NCI-H1417 treated with DMSO at 0.1 percent for 48 hours (cell line): ENCODE measurements around the gene DYNLT4.
"Not testable (repeated sequence)": the region's sequence is repeated elsewhere in the genome, so short reads cannot be mapped to it uniquely, and the experiment has no call there.

ENCODE experiments used
- DNase-seq: peaks from one replicate; lab custom pipeline; 2025; lab: John Stamatoyannopoulos, UW

The DYNLT4 gene

GRCh38 chr1:44806704-44807363, at the start of gene DYNLT4:
Gene DYNLT4 (minus strand): TSS chr1:44807351. CDS start chr1:44806668, 683 bp downstream.
- no peak for DNase-seq

- DNase-seq, result no peak
Measured at GRCh38 chr1:44855742-44856141, 48.6 kb upstream of the DYNLT4 start.

- no peak for DNase-seq
Measured at GRCh38 chr1:44854970-44855369, 47.8 kb upstream of the DYNLT4 start.

GRCh38 chr1:44853201-44853600, 46.0 kb upstream of the DYNLT4 start:
- no peak for DNase-seq

- no peak for DNase-seq
Measured at GRCh38 chr1:44851308-44851707, 44.2 kb upstream of the DYNLT4 start.

- no peak for DNase-seq
Measured at GRCh38 chr1:44849575-44850132, 42.5 kb upstream of the DYNLT4 start.

GRCh38 chr1:44848456-44849181, 41.5 kb upstream of the DYNLT4 start:
- DNase-seq, result no peak

GRCh38 chr1:44847845-44848244, 40.7 kb upstream of the DYNLT4 start:
- no peak for DNase-seq

GRCh38 chr1:44846985-44847384, 39.8 kb upstream of the DYNLT4 start:
- DNase-seq, result no peak

- peak; percentile 18 for DNase-seq
Measured at GRCh38 chr1:44842862-44843655, 35.9 kb upstream of the DYNLT4 start, which contains the start of gene PTCH2. Gene PTCH2 (minus strand): TSS chr1:44843253. CDS start chr1:44842932, 321 bp downstream.

GRCh38 chr1:44842486-44842861, 35.3 kb upstream of the DYNLT4 start:
- no peak for DNase-seq

GRCh38 chr1:44839576-44839975, 32.4 kb upstream of the DYNLT4 start:
- DNase-seq, result no peak

GRCh38 chr1:44838294-44838693, 31.1 kb upstream of the DYNLT4 start:
- DNase-seq, result not testable (repeated sequence)

- DNase-seq, result no peak
Measured at GRCh38 chr1:44835738-44836675, 28.9 kb upstream of the DYNLT4 start.

- no peak for DNase-seq
Measured at GRCh38 chr1:44834328-44834727, 27.2 kb upstream of the DYNLT4 start.

GRCh38 chr1:44832056-44832705, 25.0 kb upstream of the DYNLT4 start:
- DNase-seq, result no peak

GRCh38 chr1:44831516-44831915, 24.4 kb upstream of the DYNLT4 start:
- DNase-seq, result no peak

- DNase-seq, result no peak
Measured at GRCh38 chr1:44830900-44831304, 23.8 kb upstream of the DYNLT4 start.

GRCh38 chr1:44829506-44830384, 22.6 kb upstream of the DYNLT4 start:
- no peak for DNase-seq
